GM12878 (cell line): ENCODE results near the gene AGRP.

Experiments
- ASH2L ChIP-seq: fragments of 300-600, 200-600 bp; sonication (generic); IDR thresholded peaks from 2 replicates; pipeline ENCODE4 v1.6.1; 2017; ENCODE audit warnings: low read depth, mild to moderate bottlenecking, borderline replicate concordance
- CEBPB ChIP-seq, 2 experiments: fragments of 150-350 bp in 1 of 2; IDR thresholded peaks; 2 replicates each; pipeline ENCODE4 v1.6.1; 2012 to 2014; ENCODE audit warnings: low read depth in 2 of 2, low read length in 2 of 2, borderline replicate concordance in 1 of 2, inconsistent platforms in 1 of 2
- ESRRA ChIP-seq: IDR thresholded peaks from 2 replicates; pipeline ENCODE4 v1.6.1; 2012; ENCODE audit warnings: mild to moderate bottlenecking, low read length, improper control_type of control experiment
- JUND ChIP-seq: IDR thresholded peaks from 2 replicates; pipeline ENCODE4 v1.6.1; 2012; ENCODE audit warnings: low read depth, mild to moderate bottlenecking, low read length, improper control_type of control experiment, moderate library complexity
- NFYB ChIP-seq: IDR thresholded peaks from 2 replicates; pipeline ENCODE4 v1.6.1; 2011; ENCODE audit warnings: low read depth, mild to moderate bottlenecking, low read length, improper control_type of control experiment, moderate library complexity; ENCODE audit not compliant: insufficient read depth
- POLR2A ChIP-seq: IDR thresholded peaks from 2 replicates; pipeline ENCODE4 v1.6.1; 2011; ENCODE audit warnings: low read depth, mild to moderate bottlenecking, low read length
- RFX5 ChIP-seq: IDR thresholded peaks from 2 replicates; pipeline ENCODE4 v1.6.1; 2011; ENCODE audit warnings: low read depth, low read length, improper control_type of control experiment
- TF ChIP-seq, protein P1 (sequence below), 3 experiments: IDR thresholded peaks in 2 of 3; conservative IDR thresholded peaks in 1 of 3; 2 replicates each; pipeline ENCODE4 v1.5.1; 2011; ENCODE audit warnings: low read depth in 3 of 3, low read length in 3 of 3, mild to moderate bottlenecking in 3 of 3, control low read depth in 2 of 3, moderate library complexity in 2 of 3, inconsistent platforms in 1 of 3, mixed read lengths in 1 of 3; ENCODE audit not compliant: control insufficient read depth in 2 of 3, insufficient read depth in 1 of 3; ENCODE audit errors: extremely low read depth in 1 of 3
- TF ChIP-seq, protein P2 (sequence below): fragments of 450-650 bp; formaldehyde crosslinking; IDR thresholded peaks from 2 replicates; pipeline ENCODE4 v1.4.0; 2022; ENCODE audit warnings: mild to moderate bottlenecking, moderate library complexity
- TF ChIP-seq, protein P3 (sequence below): IDR thresholded peaks from 2 replicates; pipeline ENCODE4 v1.6.1; 2011; ENCODE audit warnings: low read depth, mild to moderate bottlenecking, low read length, moderate library complexity, borderline replicate concordance; ENCODE audit errors: extremely low read depth
- TF ChIP-seq, protein P4 (sequence below): IDR thresholded peaks from 2 replicates; pipeline ENCODE4 v1.6.1; 2012; ENCODE audit warnings: mild to moderate bottlenecking, low read depth, low read length

DNA sequence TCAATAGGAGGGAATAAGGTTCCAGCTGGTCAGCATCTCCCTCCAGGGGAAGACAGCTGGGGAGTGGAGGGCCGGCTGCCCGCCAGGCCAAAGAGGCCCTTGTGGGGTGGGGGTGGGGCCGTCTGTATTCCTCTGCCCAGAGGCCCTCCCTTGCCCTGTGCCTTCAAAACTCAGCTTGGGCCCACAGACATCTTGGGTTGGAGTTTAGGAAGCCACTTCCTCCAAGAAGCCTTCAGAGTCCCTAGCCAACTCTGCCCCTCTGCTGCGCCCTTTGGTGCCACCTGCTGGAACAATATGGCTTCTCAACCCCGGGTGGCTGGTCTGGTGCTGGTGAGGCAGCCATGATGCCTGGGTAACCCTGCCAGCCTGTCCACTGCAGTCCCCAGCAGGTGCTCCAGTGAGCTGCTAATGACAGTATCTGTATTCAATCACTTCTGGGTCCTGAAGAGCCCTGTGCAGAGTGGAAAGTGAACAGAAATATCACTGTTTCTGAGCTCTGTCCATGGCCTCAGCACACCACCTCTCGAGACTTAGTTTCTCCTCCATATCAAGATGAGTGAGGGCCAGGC is 35.8 kb downstream of the AGRP start:
- no peak for TF ChIP-seq NFYB
- no peak for TF ChIP-seq POLR2A
- TF ChIP-seq, protein P1, sequence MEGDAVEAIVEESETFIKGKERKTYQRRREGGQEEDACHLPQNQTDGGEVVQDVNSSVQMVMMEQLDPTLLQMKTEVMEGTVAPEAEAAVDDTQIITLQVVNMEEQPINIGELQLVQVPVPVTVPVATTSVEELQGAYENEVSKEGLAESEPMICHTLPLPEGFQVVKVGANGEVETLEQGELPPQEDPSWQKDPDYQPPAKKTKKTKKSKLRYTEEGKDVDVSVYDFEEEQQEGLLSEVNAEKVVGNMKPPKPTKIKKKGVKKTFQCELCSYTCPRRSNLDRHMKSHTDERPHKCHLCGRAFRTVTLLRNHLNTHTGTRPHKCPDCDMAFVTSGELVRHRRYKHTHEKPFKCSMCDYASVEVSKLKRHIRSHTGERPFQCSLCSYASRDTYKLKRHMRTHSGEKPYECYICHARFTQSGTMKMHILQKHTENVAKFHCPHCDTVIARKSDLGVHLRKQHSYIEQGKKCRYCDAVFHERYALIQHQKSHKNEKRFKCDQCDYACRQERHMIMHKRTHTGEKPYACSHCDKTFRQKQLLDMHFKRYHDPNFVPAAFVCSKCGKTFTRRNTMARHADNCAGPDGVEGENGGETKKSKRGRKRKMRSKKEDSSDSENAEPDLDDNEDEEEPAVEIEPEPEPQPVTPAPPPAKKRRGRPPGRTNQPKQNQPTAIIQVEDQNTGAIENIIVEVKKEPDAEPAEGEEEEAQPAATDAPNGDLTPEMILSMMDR (IDR thresholded peaks at IDR 0.05 in 2 of 3, conservative IDR thresholded peaks at IDR 0.05 in 1 of 3; ENCODE audit: control insufficient read depth in 2 of 3, extremely low read depth in 1 of 3, insufficient read depth in 1 of 3, low read depth in 3 of 3, low read length in 3 of 3): peak; percentile 71 to 80 (median 75)
- TF ChIP-seq, protein P2, sequence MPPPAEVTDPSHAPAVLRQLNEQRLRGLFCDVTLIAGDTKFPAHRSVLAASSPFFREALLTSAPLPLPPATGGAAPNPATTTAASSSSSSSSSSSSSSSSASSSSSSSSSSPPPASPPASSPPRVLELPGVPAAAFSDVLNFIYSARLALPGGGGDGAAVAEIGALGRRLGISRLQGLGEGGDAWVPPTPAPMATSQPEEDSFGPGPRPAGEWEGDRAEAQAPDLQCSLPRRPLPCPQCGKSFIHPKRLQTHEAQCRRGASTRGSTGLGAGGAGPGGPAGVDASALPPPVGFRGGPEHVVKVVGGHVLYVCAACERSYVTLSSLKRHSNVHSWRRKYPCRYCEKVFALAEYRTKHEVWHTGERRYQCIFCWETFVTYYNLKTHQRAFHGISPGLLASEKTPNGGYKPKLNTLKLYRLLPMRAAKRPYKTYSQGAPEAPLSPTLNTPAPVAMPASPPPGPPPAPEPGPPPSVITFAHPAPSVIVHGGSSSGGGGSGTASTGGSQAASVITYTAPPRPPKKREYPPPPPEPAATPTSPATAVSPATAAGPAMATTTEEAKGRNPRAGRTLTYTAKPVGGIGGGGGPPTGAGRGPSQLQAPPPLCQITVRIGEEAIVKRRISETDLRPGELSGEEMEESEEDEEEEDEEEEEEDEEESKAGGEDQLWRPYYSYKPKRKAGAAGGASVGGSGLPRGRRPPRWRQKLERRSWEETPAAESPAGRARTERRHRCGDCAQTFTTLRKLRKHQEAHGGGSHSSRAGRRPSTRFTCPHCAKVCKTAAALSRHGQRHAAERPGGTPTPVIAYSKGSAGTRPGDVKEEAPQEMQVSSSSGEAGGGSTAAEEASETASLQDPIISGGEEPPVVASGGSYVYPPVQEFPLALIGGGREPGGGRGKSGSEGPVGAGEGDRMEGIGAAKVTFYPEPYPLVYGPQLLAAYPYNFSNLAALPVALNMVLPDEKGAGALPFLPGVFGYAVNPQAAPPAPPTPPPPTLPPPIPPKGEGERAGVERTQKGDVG (CRISPR knock-in tag): no peak
- no peak for TF ChIP-seq RFX5
- no peak for TF ChIP-seq ESRRA
- TF ChIP-seq JUND: no peak
- TF ChIP-seq ASH2L: no peak
- TF ChIP-seq, protein P3, sequence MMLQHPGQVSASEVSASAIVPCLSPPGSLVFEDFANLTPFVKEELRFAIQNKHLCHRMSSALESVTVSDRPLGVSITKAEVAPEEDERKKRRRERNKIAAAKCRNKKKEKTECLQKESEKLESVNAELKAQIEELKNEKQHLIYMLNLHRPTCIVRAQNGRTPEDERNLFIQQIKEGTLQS: no peak
- TF ChIP-seq, protein P4, sequence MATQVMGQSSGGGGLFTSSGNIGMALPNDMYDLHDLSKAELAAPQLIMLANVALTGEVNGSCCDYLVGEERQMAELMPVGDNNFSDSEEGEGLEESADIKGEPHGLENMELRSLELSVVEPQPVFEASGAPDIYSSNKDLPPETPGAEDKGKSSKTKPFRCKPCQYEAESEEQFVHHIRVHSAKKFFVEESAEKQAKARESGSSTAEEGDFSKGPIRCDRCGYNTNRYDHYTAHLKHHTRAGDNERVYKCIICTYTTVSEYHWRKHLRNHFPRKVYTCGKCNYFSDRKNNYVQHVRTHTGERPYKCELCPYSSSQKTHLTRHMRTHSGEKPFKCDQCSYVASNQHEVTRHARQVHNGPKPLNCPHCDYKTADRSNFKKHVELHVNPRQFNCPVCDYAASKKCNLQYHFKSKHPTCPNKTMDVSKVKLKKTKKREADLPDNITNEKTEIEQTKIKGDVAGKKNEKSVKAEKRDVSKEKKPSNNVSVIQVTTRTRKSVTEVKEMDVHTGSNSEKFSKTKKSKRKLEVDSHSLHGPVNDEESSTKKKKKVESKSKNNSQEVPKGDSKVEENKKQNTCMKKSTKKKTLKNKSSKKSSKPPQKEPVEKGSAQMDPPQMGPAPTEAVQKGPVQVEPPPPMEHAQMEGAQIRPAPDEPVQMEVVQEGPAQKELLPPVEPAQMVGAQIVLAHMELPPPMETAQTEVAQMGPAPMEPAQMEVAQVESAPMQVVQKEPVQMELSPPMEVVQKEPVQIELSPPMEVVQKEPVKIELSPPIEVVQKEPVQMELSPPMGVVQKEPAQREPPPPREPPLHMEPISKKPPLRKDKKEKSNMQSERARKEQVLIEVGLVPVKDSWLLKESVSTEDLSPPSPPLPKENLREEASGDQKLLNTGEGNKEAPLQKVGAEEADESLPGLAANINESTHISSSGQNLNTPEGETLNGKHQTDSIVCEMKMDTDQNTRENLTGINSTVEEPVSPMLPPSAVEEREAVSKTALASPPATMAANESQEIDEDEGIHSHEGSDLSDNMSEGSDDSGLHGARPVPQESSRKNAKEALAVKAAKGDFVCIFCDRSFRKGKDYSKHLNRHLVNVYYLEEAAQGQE: no peak
- TF ChIP-seq CEBPB (IDR thresholded peaks at IDR 0.05; ENCODE audit: borderline replicate concordance in 1 of 2, low read depth in 2 of 2, low read length in 2 of 2): no peak
